Transverse colon (tissue), 4 donors: ENCODE results near the gene CHD8. TPM values are rescaled to one million over a fixed set of nuclear protein-coding genes. Genes with fewer than 3 reads are reported as not detected.

Source experiments
- DNase-seq: peaks from one replicate; pipeline ENCODE4 v3.0.0-alpha.2; 2019
- H3K27ac ChIP-seq, 4 donors: fragments of 200-600 bp; sonication (generic); 2 replicates each; pipeline ENCODE4 v1.5.1; 2016 to 2018; ENCODE audit warnings: inconsistent platforms in 4 of 4
- H3K27me3 ChIP-seq: fragments of 200-600 bp; sonication (generic); 2 replicates; pipeline ENCODE4 v1.5.1; 2017; ENCODE audit warnings: inconsistent platforms
- H3K36me3 ChIP-seq, 4 donors: fragments of 200-600 bp; sonication (generic); 2 replicates each; pipeline ENCODE4 v1.5.1; 2017 to 2019; ENCODE audit warnings: inconsistent platforms in 4 of 4
- H3K4me1 ChIP-seq, 4 donors: fragments of 200-600 bp; sonication (generic); 2 replicates each; pipeline ENCODE4 v1.5.1; 2017 to 2020; ENCODE audit warnings: inconsistent platforms in 4 of 4
- H3K4me3 ChIP-seq, 4 donors: fragments of 200-600 bp; sonication (generic); 1 replicate in 1 of 4; 2 replicates in 3 of 4; pipeline versions ENCODE4 v1.5.1 to v1.6.1; 2017 to 2019; ENCODE audit warnings: inconsistent platforms in 4 of 4
- H3K9me3 ChIP-seq, 2 donors: fragments of 200-600 bp; sonication (generic); 2 replicates each; pipeline ENCODE4 v1.5.1; 2017 to 2019; ENCODE audit warnings: inconsistent platforms in 2 of 2
- CTCF ChIP-seq, 5 experiments: fragments of 200-600 bp in 3 of 5; fragments of 450-650 bp in 2 of 5; sonication (generic) in 3 of 5; IDR thresholded peaks; 1 replicate in 2 of 5; 2 replicates in 3 of 5; pipeline ENCODE4 v1.5.1; 2016 to 2017; ENCODE audit warnings: antibody characterized with exemption in 5 of 5, inconsistent platforms in 3 of 5, mild to moderate bottlenecking in 2 of 5, moderate library complexity in 1 of 5
- EP300 ChIP-seq: sonication (generic); formaldehyde crosslinking; IDR thresholded peaks from one replicate; pipeline ENCODE4 v1.6.1; 2017; ENCODE audit warnings: antibody characterized with exemption, low read depth
- POLR2A ChIP-seq: fragments of 450-650 bp; IDR thresholded peaks from one replicate; pipeline ENCODE4 v1.6.1; 2016; ENCODE audit warnings: antibody characterized with exemption, mild to moderate bottlenecking, moderate library complexity
- POLR2AphosphoS5 ChIP-seq, 3 donors: sonication (generic); formaldehyde crosslinking; IDR thresholded peaks; one replicate each; pipeline ENCODE4 v1.6.1; 2016; ENCODE audit warnings: antibody characterized with exemption in 3 of 3
- WGBS, 2 donors: methylation state at CpG; one replicate each; pipeline ENCODE4 v1.1.5; 2018; ENCODE audit warnings: low coverage in 1 of 2; 5-methylcytosine and 5-hydroxymethylcytosine counted together
- in situ Hi-C, 4 donors: fragments of 200-750 bp; cut with MboI; loops; one replicate each; pipeline versions ENCODE4 v1.15.0 to v1.15.1; 2017; ENCODE audit warnings: low sequenced_read_pairs in 3 of 4, low pct_ligation_motif_present in 1 of 4, low pct_unique_long_range_greater_than_20kb in 1 of 4
- intact Hi-C: fragments of 100-400 bp; cut with DNase I; formaldehyde crosslinking; loops from one replicate; pipeline ENCODE4 v1.15.1; 2023; ENCODE audit warnings: low total_unique reads
- small RNA-seq, 4 donors: library from RNA; depleted of rRNA; stranded (forward); fragments of <200 nt; gene quantifications; one replicate each; pipeline ENCODE3, GENCODE V24; 2016
- total RNA-seq, 4 donors: library from RNA; depleted of rRNA; stranded (reverse); fragments of >200 nt; gene quantifications; one replicate each; pipeline ENCODE4 v1.1.0, GENCODE V29; 2016

Gene CHD8
- total RNA-seq, 4 donors from 2014 or later: 46.2 to 59.7 (median 50.8) TPM

- Histone ChIP-seq H3K9me3 (no peaks in the 10 kb centered on the region), H3K36me3 (peaks cover 0 to 35% (median 17%) of the 10 kb centered on the region in 4 donors), H3K27me3 (no peaks in the 10 kb centered on the region), H3K4me1 (no peaks in the 10 kb centered on the region), H3K4me3 (no peak overlapping the region), H3K27ac (no peak overlapping the region)
- TF ChIP-seq EP300 (no peak), CTCF (IDR thresholded peaks at IDR 0.05) (no peak), POLR2A (no peak), POLR2AphosphoS5 (IDR thresholded peaks at IDR 0.05) (no peak)
- in situ Hi-C loops: no loop called here
- WGBS, 2 donors: 35 to 55% methylated on average over 2 of the region's 3 CpGs
- no peak for DNase-seq
- intact Hi-C loops: no loop called here
These were observed 105.4 kb downstream of the CHD8 start for GRCh38 chr14:21350539-21350938.

GRCh38 chr14:21347201-21347600 lies 108.7 kb downstream of the CHD8 start:
- H3K27me3 ChIP-seq: no peaks in the 10 kb centered on the region
- H3K4me1 ChIP-seq: no peaks in the 10 kb centered on the region
- H3K9me3 ChIP-seq: no peaks in the 10 kb centered on the region
- H3K4me3 ChIP-seq: no peak overlapping the region
- H3K27ac ChIP-seq: no peak overlapping the region
- intact Hi-C loops: no loop called here
- no peak for DNase-seq
- H3K36me3 ChIP-seq: peaks cover 0 to 4% (median under 1%) of the 10 kb centered on the region in 4 donors
- TF ChIP-seq EP300 (no peak), POLR2AphosphoS5 (IDR thresholded peaks at IDR 0.05) (no peak), CTCF (IDR thresholded peaks at IDR 0.05) (no peak), POLR2A (no peak)
- 81 to 84% methylated on average over 2 of the region's 2 CpGs for WGBS, 2 donors
- in situ Hi-C loops: no loop called here

GRCh38 chr14:21346532-21347135 lies 109.3 kb downstream of the CHD8 start:
- H3K4me3 ChIP-seq: no peak overlapping the region
- TF ChIP-seq POLR2A (no peak), CTCF (IDR thresholded peaks at IDR 0.05) (no peak), POLR2AphosphoS5 (IDR thresholded peaks at IDR 0.05) (no peak), EP300 (no peak)

GRCh38 chr14:21343035-21343794 lies 112.7 kb downstream of the CHD8 start:
- Histone ChIP-seq H3K27ac (no peak overlapping the region), H3K36me3 (no peaks in the 10 kb centered on the region), H3K4me3 (no peak overlapping the region), H3K4me1 (no peaks in the 10 kb centered on the region), H3K9me3 (no peaks in the 10 kb centered on the region), H3K27me3 (no peaks in the 10 kb centered on the region)
- WGBS, 2 donors: 63 to 78% methylated on average over 10 to 13 of the region's 13 CpGs
- in situ Hi-C loops (no loop called here), intact Hi-C loops (no loop called here)
- DNase-seq: no peak
- TF ChIP-seq POLR2AphosphoS5 (IDR thresholded peaks at IDR 0.05) (no peak), CTCF (IDR thresholded peaks at IDR 0.05) (no peak), POLR2A (no peak), EP300 (no peak)

More at GRCh38 chr14:21346532-21347135, 109.3 kb downstream of the CHD8 start:
- 66 to 79% methylated on average over 2 of the region's 2 CpGs for WGBS, 2 donors
- no peak for DNase-seq
- Histone ChIP-seq H3K36me3 (no peaks in the 10 kb centered on the region), H3K27me3 (no peaks in the 10 kb centered on the region), H3K9me3 (no peaks in the 10 kb centered on the region), H3K4me1 (no peaks in the 10 kb centered on the region), H3K27ac (no peak overlapping the region)
- intact Hi-C loops (no loop called here), in situ Hi-C loops (no loop called here)

Small RNA genes within 50 kb of the gene (small RNA-seq; reads per million reads assigned to genes)
- 0 reads per million in 4 donors for gene RN7SL650P
- gene SNORD8: 10,192 to 33,189 (median 20,054) reads per million in 4 donors
- gene SNORD9: 36.1 to 92.8 (median 41.7) reads per million in 4 donors

Other genes starting within 250 kb of the CHD8 start
- 100 to 1,000 TPM; 192 to 343 (median 212) TPM for gene HNRNPC, start 186.7 kb downstream of the CHD8 start, total RNA-seq
- gene RPGRIP1, start 176.0 kb downstream of the CHD8 start, total RNA-seq: under 1 TPM in 2 of 4 donors, not detected in 2; 0.27 to 0.48 TPM
- 10 to 100 TPM; 21.5 to 43.5 (median 36.4) TPM for gene SUPT16H, start 72.1 kb downstream of the CHD8 start, total RNA-seq
- 10 to 100 TPM in 2 of 4 donors, 1 to 10 TPM in 2; 7.1 to 24.5 (median 13.7) TPM for gene RAB2B, start 20.8 kb upstream of the CHD8 start, total RNA-seq
- gene TOX4, start 21.1 kb upstream of the CHD8 start, total RNA-seq: 10 to 100 TPM; 30.8 to 76.7 (median 51.5) TPM
- 10 to 100 TPM; 20.2 to 41.9 (median 29.5) TPM for gene METTL3, start 55.2 kb upstream of the CHD8 start, total RNA-seq
- 10 to 100 TPM in 1 of 4 donors, 1 to 10 TPM in 3; 2.2 to 36.3 (median 4.2) TPM for gene SALL2, start 70.2 kb upstream of the CHD8 start, total RNA-seq
- gene OR10G3, start 124.0 kb upstream of the CHD8 start, total RNA-seq: not detected
- gene OR10G2, start 178.8 kb upstream of the CHD8 start, total RNA-seq: not detected
- not detected for gene OR4E2, start 197.7 kb upstream of the CHD8 start, total RNA-seq
- not detected for gene OR4E1, start 217.7 kb upstream of the CHD8 start, total RNA-seq